GM12891 (cell line): ENCODE measurements around the gene SLC2A4.

Experiments
- PAX5 ChIP-seq: IDR thresholded peaks from 2 replicates; pipeline ENCODE4 v1.6.1; 2011; ENCODE audit warnings: low read length, moderate library complexity, mild to moderate bottlenecking; ENCODE audit not compliant: insufficient read depth, severe bottlenecking
- POLR2A ChIP-seq: IDR thresholded peaks from 2 replicates; pipeline ENCODE4 v1.6.1; 2011; ENCODE audit warnings: low read depth, low read length, control low read depth
- POLR2AphosphoS5 ChIP-seq: IDR thresholded peaks from 2 replicates; pipeline ENCODE4 v1.6.1; 2011; ENCODE audit warnings: low read depth, low read length, control low read depth
- TAF1 ChIP-seq: IDR thresholded peaks from 2 replicates; pipeline ENCODE4 v1.6.1; 2011; ENCODE audit warnings: low read depth, low read length, control low read depth

DNA sequence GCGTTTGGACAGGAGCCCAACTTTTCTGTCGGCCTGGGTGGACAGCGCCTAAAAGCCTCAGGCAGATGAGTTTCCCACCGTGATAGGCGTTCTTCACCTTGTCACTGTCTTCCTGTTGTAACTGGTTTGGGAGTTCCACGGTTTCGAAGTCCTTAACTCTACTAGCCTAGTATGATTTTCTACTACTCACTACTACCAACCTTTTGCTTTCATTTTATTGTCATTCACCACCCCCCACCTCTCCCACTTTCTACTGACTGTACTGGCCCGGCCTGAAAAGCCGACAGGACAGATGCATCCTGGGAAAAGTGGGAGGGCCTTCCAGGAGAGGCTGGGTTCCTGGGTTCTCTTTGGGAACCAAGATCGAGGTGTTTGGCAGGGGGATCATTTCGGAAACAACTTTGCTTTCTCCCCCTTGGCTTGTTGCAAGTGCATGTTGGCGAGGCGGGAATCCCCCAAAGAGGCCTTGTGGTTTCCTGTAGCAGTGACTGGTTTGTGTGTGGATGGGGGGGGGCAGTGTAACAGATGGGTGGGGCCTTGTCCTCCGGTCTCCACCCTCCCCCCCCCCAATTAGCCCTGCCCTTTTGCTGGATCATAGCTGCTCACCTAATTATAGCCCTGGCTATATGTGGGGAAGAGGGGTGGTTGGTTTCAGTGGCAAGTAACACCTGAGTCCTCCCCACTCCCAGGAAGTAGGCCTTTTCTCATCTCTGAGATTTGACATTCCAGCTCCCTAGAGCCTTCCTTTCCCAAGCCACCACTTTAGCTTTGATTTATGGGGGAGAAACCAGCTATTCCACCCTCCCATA lies 27.3 kb downstream of the SLC2A4 start:
- TF ChIP-seq POLR2AphosphoS5, result peak; percentile 89
- TF ChIP-seq PAX5, result no peak
- no peak; the same call in 1 of the 2 replicates for TF ChIP-seq TAF1
- peak; percentile 76 for TF ChIP-seq POLR2A
